GM23248 (cell line): ENCODE measurements around the gene RAB39A. TPM values are rescaled to one million over a fixed set of nuclear protein-coding genes. Genes with fewer than 3 reads are reported as not detected.

Source experiments
- DNase-seq: peaks from one replicate; pipeline ENCODE4 v3.0.0-alpha.2; 2015
- H2AFZ ChIP-seq: fragments of 200-600 bp; sonication (generic); 2 replicates; pipeline ENCODE4 v1.6.1; 2016; ENCODE audit warnings: antibody characterized with exemption
- H3F3A ChIP-seq: fragments of 200-600 bp; sonication (generic); 2 replicates; pipeline ENCODE4 v1.6.1; 2016; ENCODE audit warnings: mild to moderate bottlenecking, antibody characterized with exemption, mixed run types; ENCODE audit not compliant: insufficient read depth
- H3K27ac ChIP-seq: fragments of 200-600 bp; sonication (generic); 2 replicates; pipeline ENCODE4 v1.5.1; 2016; ENCODE audit warnings: mild to moderate bottlenecking
- H3K27me3 ChIP-seq: fragments of 200-600 bp; sonication (generic); replicated peaks from 2 replicates; pipeline ENCODE4 v1.6.1; 2016; ENCODE audit warnings: mild to moderate bottlenecking; ENCODE audit not compliant: insufficient read depth
- H3K36me3 ChIP-seq: fragments of 200-600 bp; sonication (generic); 2 replicates; pipeline ENCODE4 v1.6.1; 2016; ENCODE audit warnings: low read depth, mild to moderate bottlenecking
- H3K4me1 ChIP-seq: fragments of 200-600 bp; sonication (generic); 2 replicates; pipeline ENCODE4 v1.6.1; 2016; ENCODE audit warnings: mild to moderate bottlenecking; ENCODE audit not compliant: insufficient read depth
- H3K4me2 ChIP-seq: fragments of 200-600 bp; sonication (generic); one replicate; pipeline ENCODE4 v1.6.1; 2016; ENCODE audit warnings: mild to moderate bottlenecking; ENCODE audit not compliant: unreplicated experiment
- H3K4me3 ChIP-seq: fragments of 200-600 bp; sonication (generic); 2 replicates; pipeline ENCODE4 v1.5.1; 2016; ENCODE audit warnings: mild to moderate bottlenecking
- H3K79me2 ChIP-seq: fragments of 200-600 bp; sonication (generic); 2 replicates; pipeline ENCODE4 v1.6.1; 2016; ENCODE audit warnings: mild to moderate bottlenecking; ENCODE audit not compliant: insufficient read depth
- H3K9ac ChIP-seq: fragments of 200-600 bp; sonication (generic); 2 replicates; pipeline ENCODE4 v1.6.1; 2016; ENCODE audit warnings: mild to moderate bottlenecking
- H3K9me2 ChIP-seq: fragments of 200-600 bp; sonication (generic); 2 replicates; pipeline ENCODE4 v1.6.1; 2016; ENCODE audit warnings: mixed run types, mild to moderate bottlenecking, moderate library complexity; ENCODE audit not compliant: insufficient read depth
- H3K9me3 ChIP-seq: fragments of 200-600 bp; sonication (generic); one replicate; pipeline ENCODE4 v1.6.1; 2017; ENCODE audit warnings: low read depth
- H4K20me1 ChIP-seq: fragments of 200-600 bp; sonication (generic); 2 replicates; pipeline ENCODE4 v1.6.0; 2016; ENCODE audit not compliant: insufficient read depth
- EZH2 ChIP-seq: fragments of 200-600 bp; sonication (generic); IDR thresholded peaks from 2 replicates; pipeline ENCODE4 v1.6.1; 2018; ENCODE audit warnings: antibody characterized with exemption, mild to moderate bottlenecking; ENCODE audit not compliant: insufficient read depth, poor library complexity, severe bottlenecking
- EZH2phosphoT487 ChIP-seq: fragments of 200-600 bp; sonication (generic); IDR thresholded peaks from 2 replicates; pipeline ENCODE4 v1.6.1; 2018; ENCODE audit warnings: antibody characterized with exemption, moderate library complexity, mild to moderate bottlenecking, low read depth; ENCODE audit not compliant: insufficient read depth
- WGBS, 2 experiments: methylation state at CpG; one replicate each; pipeline ENCODE4 v1.1.6; 2015 to 2017; ENCODE audit warnings: low lambda C conversion rate in 2 of 2, low coverage in 1 of 2; ENCODE audit errors: missing lambda C conversion rate in 2 of 2; 5-methylcytosine and 5-hydroxymethylcytosine counted together
- in situ Hi-C: fragments of 300-500 bp; cut with MboI; formaldehyde crosslinking; loops from 2 replicates; pipeline ENCODE4 v1.15.0; 2020
- polyA plus RNA-seq: library from polyadenylated mRNA; unstranded; fragments of >200 nt; fragmentation: Nextera tagmentation; extraction: Ambion mirVana; gene quantifications from 2 replicates; pipeline ENCODE4 v1.2.1, GENCODE V29; 2016
- total RNA-seq: library from RNA; depleted of rRNA; stranded (reverse); fragments of >200 nt; shearing (Covaris generic); gene quantifications from 2 replicates; pipeline ENCODE4 v1.2.3, GENCODE V29; 2014

Gene RAB39A
- total and polyA plus RNA-seq, 2 experiments from 2014 or later, result not detected

- no peak overlapping the region for H3K27ac ChIP-seq
- H3K79me2 ChIP-seq, result no peaks in the 10 kb centered on the region
- TF ChIP-seq EZH2 (no peak), EZH2phosphoT487 (no peak)
- H3K4me1 ChIP-seq, result no peaks in the 10 kb centered on the region
- in situ Hi-C loops, result no loop called here
- DNase-seq, result peak; percentile 2
- H3K4me2 ChIP-seq, result no peak overlapping the region
- no peaks in the 10 kb centered on the region for H3K36me3 ChIP-seq
- no peak overlapping the region for H2AFZ ChIP-seq
- H3K9me2 ChIP-seq, result no peaks in the 10 kb centered on the region
- no peak overlapping the region for H3K4me3 ChIP-seq
- no peak overlapping the region for H3K9ac ChIP-seq
- H3K27me3 ChIP-seq, result peaks cover 3% of the 10 kb centered on the region; the same call in 1 of the 2 replicates
- H3K9me3 ChIP-seq, result no peaks in the 10 kb centered on the region
- H3F3A ChIP-seq, result no peaks in the 10 kb centered on the region
- H4K20me1 ChIP-seq, result no peaks in the 10 kb centered on the region
These were observed 41.0 kb downstream of the RAB39A start for GRCh38 chr11:107969219-107969618.

DNA sequence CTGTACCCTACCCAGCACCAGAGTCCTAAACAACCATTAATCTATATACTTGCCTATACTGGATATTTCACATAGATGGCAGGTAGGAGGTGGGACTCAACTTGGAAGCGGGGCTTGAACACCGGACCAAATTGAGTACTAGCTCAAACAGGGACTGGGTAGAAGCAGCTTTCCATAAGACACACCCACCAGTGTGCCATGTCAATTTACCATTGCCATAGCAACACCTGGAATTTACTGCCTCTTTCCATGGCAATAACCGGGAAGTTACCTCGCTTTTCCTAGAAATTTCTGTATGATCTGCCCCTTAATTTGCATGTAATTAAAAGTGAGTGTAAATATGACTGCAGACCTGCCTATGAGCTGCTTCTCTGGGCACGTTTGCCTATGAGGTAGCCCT, 41.8 kb downstream of the RAB39A start:
- H3F3A ChIP-seq, result no peaks in the 10 kb centered on the region
- no peaks in the 10 kb centered on the region for H4K20me1 ChIP-seq
- H3K27me3 ChIP-seq, result peaks cover 3% of the 10 kb centered on the region; the same call in 1 of the 2 replicates
- TF ChIP-seq EZH2 (no peak), EZH2phosphoT487 (no peak)
- H2AFZ ChIP-seq, result no peak overlapping the region
- 51 to 56% methylated on average over 5 of the region's 5 CpGs for WGBS, 2 experiments
- no peaks in the 10 kb centered on the region for H3K9me3 ChIP-seq
- H3K4me1 ChIP-seq, result no peaks in the 10 kb centered on the region
- H3K36me3 ChIP-seq, result no peaks in the 10 kb centered on the region
- no peak overlapping the region for H3K4me2 ChIP-seq
- H3K9ac ChIP-seq, result no peak overlapping the region
- H3K27ac ChIP-seq, result no peak overlapping the region
- no peak overlapping the region for H3K4me3 ChIP-seq
- no peaks in the 10 kb centered on the region for H3K79me2 ChIP-seq
- no peak for DNase-seq
- no peaks in the 10 kb centered on the region for H3K9me2 ChIP-seq
- in situ Hi-C loops, result no loop called here

DNA sequence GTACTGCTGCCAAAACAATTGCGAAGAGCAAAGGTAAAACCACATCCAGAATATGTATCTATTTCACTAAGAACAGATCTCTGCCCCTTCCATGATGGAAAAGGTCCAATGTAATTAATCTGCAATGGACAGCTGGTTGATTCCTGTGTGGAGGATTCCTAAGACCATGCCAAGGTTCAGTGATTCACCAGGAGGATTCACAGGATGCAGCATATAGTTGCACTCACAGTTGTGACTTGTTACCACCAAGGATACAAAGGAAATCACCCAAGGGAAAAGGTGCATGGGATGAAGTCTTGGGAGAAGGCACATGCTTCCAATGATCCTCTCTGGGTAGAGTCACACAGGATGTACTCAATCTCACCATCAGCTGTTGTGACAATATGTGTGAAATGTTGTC, 45.4 kb downstream of the RAB39A start:
- no peak overlapping the region for H3K27ac ChIP-seq
- H3K4me2 ChIP-seq, result no peak overlapping the region
- no peak for DNase-seq
- no peak overlapping the region for H3K4me3 ChIP-seq
- H3K4me1 ChIP-seq, result no peaks in the 10 kb centered on the region
- H3K79me2 ChIP-seq, result no peaks in the 10 kb centered on the region
- no peak overlapping the region for H2AFZ ChIP-seq
- no peak for TF ChIP-seq EZH2phosphoT487
- no peak for TF ChIP-seq EZH2
- H3K27me3 ChIP-seq, result 0 out of 2 replicates have a peak, but pooled peaks cover 3% of the 10 kb centered on the region
- H3K9me2 ChIP-seq, result no peaks in the 10 kb centered on the region
- no peak overlapping the region for H3K9ac ChIP-seq
- in situ Hi-C loops, result no loop called here
- H3K36me3 ChIP-seq, result no peaks in the 10 kb centered on the region
- no peaks in the 10 kb centered on the region for H3K9me3 ChIP-seq
- 59 to 63% methylated on average over 1 of the region's 1 CpG for WGBS, 2 experiments
- H3F3A ChIP-seq, result no peaks in the 10 kb centered on the region
- no peaks in the 10 kb centered on the region for H4K20me1 ChIP-seq

DNA sequence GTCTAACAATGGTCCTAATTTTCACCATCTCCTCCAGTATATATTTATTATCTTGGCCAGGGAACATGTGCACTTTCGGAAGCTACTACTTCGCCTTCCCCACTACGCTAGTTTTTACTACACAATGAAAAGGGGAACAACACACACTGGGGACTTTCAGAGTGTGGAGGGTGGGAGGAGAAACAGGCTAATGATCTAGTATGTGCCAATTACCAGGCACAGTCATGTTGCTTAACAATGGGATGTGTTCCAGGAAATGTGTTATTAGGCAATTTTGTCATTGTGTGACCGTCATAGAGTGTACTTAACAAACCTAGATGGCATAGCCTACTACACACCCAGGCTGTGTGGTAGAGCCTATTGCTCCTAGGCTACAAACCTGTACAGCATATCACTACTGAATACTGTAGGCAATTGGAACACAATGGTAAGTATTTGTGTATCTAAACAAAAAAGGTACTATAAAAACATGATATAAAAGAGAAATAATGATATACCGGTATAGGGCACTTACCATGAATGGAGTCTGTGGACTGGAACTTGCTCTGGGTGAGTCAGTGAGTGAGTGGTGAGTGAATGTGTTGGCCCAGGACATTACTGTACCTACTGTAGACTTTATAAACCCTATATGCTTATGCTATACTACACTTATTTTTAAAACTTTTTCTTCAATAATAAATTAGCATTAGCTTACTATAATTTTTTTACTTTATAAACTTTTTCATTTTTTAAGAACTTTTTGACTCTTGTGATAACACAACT, 60.3 kb downstream of the RAB39A start:
- H3K4me3 ChIP-seq, result no peak overlapping the region
- no peak for DNase-seq

More for the DNA sequence above, 60.3 kb downstream of the RAB39A start:
- Histone ChIP-seq H3F3A (no peaks in the 10 kb centered on the region), H3K9me2 (no peaks in the 10 kb centered on the region), H3K4me2 (no peak overlapping the region), H3K27ac (no peak overlapping the region), H3K36me3 (no peaks in the 10 kb centered on the region), H3K9ac (no peak overlapping the region), H2AFZ (no peak overlapping the region), H3K4me1 (no peaks in the 10 kb centered on the region), H3K79me2 (no peaks in the 10 kb centered on the region), H3K9me3 (no peaks in the 10 kb centered on the region), H3K27me3 (0 out of 2 replicates have a peak, but pooled peaks cover 4% of the 10 kb centered on the region), H4K20me1 (no peaks in the 10 kb centered on the region)
- TF ChIP-seq EZH2 (no peak), EZH2phosphoT487 (no peak)
- 50 to 71% methylated on average over 5 of the region's 5 CpGs for WGBS, 2 experiments
- in situ Hi-C loops, result no loop called here
